Measurements from ENCODE around the gene FAM216B.

DNA sequence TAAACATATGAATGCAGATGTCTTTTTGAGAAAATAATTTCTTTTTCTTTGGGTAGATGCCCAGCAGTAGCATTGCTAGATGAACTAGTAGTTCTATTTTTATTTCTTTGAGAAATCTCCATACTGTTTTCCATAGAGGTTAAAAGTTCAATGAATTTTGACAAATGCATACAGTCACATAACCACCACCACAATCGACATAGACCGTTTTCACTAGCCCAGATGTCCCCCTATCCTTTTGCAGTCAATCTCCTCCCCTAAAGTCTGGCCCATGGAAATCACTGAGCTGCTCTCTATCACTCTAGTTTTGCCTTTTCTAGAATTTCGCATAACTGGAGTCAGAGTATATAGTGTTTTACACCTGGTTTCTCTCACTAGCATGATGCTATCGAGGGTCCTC lies 10.8 kb downstream of the FAM216B start:
- TF ChIP-seq, protein P1, sequence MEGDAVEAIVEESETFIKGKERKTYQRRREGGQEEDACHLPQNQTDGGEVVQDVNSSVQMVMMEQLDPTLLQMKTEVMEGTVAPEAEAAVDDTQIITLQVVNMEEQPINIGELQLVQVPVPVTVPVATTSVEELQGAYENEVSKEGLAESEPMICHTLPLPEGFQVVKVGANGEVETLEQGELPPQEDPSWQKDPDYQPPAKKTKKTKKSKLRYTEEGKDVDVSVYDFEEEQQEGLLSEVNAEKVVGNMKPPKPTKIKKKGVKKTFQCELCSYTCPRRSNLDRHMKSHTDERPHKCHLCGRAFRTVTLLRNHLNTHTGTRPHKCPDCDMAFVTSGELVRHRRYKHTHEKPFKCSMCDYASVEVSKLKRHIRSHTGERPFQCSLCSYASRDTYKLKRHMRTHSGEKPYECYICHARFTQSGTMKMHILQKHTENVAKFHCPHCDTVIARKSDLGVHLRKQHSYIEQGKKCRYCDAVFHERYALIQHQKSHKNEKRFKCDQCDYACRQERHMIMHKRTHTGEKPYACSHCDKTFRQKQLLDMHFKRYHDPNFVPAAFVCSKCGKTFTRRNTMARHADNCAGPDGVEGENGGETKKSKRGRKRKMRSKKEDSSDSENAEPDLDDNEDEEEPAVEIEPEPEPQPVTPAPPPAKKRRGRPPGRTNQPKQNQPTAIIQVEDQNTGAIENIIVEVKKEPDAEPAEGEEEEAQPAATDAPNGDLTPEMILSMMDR (conservative IDR thresholded peaks at IDR 0.05; ENCODE audit: low read length) = no peak
- no peak for TF ChIP-seq EZH2phosphoT487 (IDR thresholded peaks at IDR 0.05; ENCODE audit: borderline replicate concordance)

Measured in Loucy (cell line).